SKM-1 treated with dmso at 0.1 percent for 144 hours (cell line): ENCODE data around the gene OR51T1.

ENCODE experiments used
- DNase-seq: peaks from one replicate; lab custom pipeline; 2025; ENCODE audit not compliant: unreplicated experiment; lab: John Stamatoyannopoulos, UW

Gene OR51T1

DNA sequence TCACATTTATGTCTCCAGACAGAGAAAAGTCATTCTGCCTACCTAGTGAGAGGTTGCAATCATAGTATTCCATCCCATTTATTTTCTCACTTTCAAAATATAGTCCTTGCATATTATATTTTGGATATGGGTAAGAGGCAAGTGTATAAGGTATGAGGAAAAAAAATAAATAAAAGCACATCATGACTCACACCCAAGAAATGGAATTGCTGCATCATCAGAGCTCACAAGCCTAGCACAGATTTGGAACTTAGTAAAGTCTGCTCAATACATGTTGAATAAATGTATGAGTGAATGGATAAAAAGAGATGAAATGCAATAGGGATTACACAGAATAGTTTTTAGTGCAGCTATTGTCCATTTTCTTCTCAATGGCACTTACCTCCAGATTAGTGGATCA, 44.9 kb downstream of the OR51T1 start:
- no peak for DNase-seq
